GM18498 (cell line): Measurements from ENCODE around the gene FGF19.
"Not testable (repeated sequence)": the region's sequence is repeated elsewhere in the genome, so short reads cannot be mapped to it uniquely, and the experiment has no call there.

Source experiments
- ATAC-seq: cut with Tn5 transposase; IDR thresholded peaks from one replicate; pipeline ENCODE4 v1.9.1; 2021; ENCODE audit warnings: mild to moderate bottlenecking, moderate library complexity; ENCODE audit not compliant: unreplicated experiment

Gene FGF19

DNA sequence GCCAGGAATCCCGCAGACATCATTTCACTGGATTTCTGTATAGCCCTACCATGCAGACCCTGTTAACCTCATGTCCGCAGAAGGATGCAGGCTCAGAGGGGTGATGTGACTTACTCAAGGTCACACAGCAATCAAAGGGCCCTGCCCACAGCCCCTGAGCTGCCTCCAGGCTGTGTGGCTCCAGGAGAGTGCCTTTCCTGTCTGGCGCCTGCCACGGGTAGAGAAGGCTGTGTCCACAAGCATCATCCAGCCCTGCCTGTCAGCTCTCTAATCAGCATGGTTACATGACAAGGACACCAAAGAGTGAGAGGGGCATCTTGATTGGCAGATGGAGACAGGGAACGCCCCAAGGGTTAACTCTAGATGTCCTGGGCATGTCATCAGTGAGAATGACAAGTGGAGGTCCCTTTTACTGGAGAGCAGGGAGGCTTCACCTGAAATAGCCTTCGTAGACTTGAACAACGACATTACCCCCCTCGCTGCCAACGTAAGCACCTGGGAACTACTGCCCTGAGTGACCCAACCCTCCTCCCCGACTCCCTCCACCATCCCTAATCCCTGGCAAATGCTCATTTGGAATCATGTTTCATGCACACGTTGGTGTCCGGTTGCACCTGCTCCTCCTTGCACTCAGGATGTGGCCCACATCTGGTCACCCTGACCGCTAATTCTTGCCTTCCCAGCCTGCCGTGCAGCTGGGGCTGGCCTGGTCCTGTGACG, 6.9 kb downstream of the FGF19 start:
- ATAC-seq: no peak

DNA sequence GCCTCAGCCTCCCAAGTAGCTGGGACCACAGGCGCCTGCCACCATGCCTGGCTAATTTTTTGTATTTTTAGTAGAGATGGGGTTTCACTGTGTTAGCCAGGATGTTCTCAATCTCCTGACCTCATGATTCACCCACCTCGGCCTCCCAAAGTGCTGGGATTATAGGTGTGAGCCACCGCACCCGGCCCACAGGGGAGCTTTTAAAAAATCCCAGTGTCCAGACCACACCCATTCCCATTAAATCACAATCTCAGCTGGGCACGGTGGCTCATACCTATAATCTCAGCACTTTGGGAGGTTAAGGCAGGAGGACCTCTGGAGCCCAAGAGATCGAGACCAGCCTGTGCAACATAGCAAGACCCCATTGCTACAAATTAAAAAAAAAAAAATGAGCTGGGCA, 7.8 kb downstream of the FGF19 start:
- not testable (repeated sequence) for ATAC-seq

DNA sequence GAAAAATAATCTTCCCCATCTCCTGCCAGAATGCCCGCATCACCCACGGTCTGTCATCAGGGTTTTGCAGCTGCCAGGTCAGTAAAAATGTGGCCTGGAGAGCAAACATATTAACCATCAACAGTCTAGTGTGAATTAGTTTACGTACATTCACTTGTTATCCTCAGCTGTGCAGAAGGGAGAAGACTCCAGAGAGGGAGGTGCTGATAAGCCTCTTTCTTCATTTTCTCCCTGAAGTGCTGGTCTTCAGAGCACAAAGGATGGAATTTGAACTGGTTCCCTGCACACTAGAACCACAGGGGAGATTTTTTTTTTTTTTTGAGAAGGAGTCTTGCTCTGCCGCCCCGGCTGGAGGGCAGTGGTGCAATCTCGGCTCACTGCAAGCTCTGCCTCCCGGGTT, 8.2 kb downstream of the FGF19 start:
- no peak for ATAC-seq

DNA sequence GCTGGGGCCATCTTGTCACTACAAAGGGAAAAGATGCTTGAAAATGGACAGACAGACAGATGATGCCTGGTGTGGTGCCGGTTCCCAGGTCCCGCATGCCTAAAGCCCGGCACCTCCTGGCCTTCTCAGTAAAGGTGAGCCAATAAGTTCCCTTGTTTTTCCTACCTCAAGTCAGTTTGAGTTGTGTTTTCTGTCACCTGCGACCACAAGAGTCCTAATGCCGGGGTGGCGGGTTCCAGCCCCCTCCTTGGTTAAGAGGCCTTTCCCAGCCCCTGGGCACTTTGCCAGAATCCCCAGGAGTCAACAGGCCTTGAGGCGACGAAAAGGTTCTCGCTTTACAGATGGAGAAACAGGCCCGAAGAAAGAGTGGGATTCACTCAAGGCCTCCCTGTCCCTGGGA, 9.0 kb downstream of the FGF19 start:
- ATAC-seq: no peak

DNA sequence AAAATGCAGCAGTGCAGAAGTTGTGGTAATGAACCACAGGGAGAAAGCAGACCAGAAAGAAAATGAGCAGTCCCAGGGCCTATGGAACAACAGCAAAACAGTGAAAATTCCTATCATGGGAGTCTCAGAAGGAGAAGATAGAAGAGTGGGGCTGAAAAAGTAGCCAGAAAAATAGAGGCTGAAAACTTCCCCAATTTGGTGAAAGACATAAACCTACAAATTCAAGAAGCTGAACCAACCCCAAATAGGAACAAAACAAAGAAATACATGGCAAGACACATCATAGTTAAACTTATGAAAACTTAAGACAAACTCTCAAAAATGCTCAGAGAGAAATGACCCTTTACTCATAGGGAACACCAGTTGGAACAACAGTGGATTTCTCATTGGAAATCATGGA, 11.4 kb downstream of the FGF19 start:
- ATAC-seq: no peak

DNA sequence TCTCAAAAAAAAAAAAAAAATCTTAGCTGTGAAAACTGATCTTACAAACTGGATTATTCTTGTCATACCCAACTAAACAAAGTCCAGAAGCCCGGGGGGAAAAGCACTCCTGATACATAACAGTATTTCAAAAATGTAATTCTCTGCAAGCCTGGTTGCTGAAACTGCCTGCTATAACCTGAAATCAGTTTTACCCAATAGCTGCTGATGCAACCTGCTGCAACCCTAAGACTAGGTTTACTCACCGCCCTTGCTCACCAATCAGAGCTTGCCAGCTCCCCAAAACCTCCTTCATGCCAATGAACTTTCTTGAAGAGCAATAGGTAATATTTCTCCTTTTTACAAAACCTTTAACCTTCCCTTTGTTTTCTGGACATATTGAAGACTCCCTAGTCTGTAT, 12.4 kb downstream of the FGF19 start:
- no peak for ATAC-seq

DNA sequence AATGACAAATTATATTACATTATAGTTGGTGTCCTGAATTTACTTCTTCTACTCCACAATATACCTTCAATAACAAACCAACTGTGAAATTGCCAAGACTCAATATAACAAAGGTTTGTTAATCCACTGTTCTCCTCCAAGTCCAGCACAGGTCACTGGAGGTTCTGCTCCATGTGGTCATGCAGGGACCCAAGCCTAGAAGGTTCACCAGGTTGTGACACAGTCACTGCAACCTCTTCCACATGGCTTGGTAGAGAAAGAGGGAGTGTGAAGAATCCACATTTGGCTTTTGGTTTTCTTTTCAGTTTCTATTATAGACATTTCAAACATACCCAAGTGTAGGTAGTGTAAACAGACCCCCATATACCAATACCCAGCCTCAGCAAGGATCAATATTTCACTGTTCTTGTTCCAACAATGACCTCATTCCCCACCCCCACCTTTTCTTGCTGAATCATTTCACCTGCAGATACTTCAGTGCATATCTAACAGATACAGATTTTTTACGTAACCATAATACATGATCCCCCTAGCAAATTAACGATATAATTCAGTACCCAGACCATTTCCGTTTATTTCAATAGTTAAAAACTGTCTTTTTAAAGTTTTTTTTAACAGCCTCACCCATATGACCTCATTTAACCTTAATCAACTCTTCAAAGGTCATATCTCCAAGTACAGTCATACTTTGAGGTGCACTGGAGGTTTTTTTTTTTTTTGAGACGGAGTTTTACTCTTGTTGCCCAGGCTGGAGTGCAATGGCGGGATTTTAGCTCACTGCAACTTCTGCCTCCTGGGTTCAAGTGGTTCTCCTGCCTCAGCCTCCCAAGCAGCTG, 14.1 kb downstream of the FGF19 start:
- no peak for ATAC-seq

DNA sequence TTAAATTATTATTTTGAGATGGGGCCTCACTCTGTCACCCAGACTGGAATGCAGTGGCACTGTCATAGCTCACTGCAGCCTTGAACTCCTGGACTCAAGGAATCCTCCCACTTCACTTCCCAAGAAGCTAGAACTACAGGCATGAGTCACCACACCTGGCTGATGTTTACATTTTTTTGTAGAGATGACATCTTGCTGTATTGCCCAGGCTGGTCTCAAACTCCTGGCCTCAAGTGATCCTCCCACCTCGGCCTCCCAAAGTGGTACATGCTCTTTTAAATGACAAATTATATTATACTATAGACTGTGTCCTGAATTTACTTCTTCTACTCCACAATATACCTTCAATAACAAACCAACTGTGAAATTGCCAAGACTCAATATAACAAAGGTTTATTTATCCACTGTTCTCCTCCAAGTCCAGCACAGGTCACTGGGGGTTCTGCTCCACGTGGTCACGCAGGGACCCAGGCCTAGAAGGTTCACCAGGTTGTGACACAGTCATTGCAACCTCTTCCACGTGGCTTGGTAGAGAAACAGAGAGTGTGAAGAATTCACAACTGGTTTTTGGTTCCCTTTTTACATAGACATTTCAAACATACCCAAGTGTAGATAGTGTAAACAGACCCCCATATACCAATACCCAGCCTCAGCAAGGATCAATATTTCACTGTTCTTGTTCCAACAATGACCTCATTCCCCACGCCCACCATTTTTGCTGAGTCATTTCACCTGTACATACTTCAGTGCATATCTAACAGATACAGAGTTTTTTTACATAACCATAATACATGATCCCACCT, 15.7 kb downstream of the FGF19 start:
- not testable (repeated sequence) for ATAC-seq

DNA sequence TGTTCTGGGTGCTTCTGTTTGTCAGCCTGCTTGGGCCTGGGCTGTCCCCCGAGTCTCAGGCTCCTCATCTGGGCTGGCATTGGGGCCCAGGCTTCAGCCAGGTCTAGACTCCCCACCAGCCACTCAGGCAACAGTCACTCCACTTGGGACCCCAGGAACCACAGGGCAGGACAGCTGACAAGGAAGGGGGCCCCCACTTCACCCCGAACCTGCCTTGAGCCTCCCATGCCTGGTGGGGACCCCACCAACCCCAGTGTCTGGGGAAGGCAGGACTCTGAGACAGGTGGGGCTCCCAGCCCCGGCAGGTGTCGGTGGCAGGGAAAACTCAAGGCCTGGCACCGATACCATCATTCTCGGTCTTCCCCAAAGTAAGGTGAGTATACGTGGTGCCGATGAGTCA, 17.0 kb downstream of the FGF19 start:
- ATAC-seq: no peak

DNA sequence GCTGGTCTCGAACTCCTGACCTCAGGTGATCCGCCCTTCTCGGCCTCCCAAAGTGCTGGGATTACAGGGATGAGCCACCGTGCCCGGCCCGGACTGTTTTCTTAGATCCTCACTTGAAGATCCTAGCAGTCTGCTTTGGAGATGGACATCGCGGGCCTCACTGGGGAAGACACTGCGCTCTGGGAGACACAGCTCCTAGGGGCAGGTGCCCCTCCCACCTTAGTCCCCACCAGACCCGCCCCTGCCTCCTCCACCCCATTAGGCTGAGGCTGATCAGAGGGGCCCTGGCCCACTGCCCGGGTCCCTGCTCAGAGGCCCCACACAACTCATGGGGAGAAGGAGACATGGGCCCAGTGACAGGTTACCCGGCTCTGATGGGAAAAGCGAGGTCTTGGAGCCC, 17.4 kb downstream of the FGF19 start:
- no peak for ATAC-seq

DNA sequence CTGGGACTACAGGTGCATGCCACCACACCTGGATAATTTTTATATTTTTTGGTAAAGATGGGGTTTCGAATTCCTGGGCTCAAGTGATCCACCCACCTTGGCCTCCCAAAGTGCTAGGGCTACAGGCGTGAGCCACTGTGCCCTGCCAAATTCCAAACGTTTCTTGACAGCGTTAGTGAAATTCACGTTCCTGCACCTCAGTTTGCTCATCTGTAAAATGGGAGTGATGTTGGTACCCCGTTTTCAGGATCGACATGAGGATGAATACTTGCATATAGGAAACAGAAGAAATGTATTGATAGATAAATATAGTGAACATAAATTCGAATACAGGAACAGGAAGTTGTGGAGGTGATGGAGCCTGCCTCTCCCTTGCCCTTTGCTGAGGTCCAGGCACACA, 18.5 kb downstream of the FGF19 start:
- no peak for ATAC-seq

DNA sequence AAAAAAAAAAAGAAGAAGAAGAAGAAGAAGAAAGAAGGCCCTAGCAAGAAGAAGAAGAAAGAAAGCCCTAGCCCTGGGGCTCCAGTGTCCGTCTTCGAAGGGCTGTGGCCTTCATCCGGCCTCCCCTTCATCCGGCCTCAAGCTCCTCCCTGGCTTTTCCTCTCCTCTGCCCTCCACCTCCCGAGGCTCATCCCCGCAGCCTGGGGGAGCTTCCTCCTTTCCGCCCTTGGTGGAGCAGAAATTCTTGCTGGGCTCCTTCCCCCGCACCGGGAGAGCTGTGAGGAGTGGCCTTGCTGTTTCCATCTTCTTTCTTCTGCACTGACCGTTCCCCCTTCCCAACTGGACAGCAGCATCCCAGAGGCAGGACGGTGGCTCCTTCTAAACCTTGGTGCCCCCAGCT, 19.2 kb downstream of the FGF19 start:
- no peak for ATAC-seq

DNA sequence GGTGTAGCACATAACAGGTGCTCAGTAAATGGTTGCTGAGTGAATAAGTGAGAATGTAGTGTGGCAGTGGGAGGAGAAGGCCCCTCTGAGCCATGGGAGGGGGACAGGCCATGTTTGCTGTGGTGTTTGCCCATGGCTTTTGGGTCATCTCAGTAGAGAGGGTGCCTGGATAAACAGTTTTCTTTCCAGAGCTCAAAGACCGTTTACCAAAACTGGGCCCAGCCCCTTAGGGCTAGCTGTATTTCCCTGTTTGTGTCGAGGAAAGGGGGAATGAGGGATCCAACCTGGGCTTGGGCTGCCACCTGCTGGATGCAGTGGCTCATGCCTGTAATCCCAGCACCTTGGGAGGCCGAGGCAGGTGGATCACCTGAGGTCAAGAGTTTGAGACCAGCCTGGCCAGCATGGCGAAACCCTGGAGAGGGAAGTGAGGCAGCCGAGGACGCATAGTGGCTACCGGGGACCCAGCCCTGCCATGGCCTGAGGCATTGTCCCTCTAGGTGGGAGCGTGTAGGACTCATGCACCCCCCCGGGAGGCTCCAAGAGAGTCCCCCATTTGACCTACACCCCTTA, 20.0 kb downstream of the FGF19 start:
- no peak for ATAC-seq

DNA sequence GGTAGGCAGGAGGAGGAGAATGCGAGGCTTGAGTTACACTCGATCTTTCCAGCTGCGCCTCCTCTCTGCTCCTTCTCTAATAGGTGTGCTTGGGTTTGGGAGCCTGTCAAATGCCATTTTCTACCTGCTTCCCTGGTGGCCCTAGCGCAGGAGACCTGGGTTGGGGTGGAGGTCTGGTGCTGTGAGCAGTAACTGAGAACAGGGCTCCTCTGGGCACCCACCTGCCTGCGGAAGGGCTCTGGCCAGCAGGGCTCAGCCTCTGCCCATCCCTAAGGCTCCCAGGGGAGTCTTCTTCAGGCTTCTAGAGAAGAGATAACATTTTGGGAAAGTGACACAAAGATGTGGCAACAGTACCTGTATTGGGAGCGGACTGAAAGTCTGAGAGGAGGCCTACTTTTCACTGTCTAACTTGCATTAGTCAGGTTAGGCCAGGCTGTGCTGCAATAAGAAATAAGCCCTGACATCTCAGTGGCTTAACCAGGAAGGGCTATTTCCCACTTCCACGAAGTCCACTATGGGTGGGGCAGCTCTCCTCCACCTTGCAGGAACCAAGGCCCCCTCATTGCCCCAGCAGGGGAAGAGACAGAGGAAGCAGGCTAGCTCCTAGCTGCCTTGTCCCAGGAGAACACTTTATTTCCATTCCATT, 21.0 kb downstream of the FGF19 start:
- ATAC-seq: no peak

DNA sequence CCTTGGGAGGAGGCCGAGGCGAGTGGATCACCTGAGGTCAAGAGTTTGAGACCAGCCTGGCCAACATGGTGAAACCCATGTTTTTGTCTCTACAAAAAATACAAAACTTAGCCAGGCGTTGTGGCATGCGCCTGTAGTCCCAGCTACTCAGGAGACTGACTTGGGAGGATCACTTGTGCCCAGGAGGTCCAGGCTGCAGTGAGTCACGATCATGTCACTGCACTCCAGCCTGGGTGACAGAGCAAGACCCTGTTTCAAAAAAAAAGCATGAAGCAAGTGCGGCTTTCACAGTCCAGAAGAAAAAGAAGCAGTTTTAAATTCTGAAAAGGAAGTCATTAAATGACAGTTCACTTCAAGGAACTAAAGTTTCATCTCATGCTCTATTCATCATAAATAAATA, 21.6 kb downstream of the FGF19 start:
- no peak for ATAC-seq

DNA sequence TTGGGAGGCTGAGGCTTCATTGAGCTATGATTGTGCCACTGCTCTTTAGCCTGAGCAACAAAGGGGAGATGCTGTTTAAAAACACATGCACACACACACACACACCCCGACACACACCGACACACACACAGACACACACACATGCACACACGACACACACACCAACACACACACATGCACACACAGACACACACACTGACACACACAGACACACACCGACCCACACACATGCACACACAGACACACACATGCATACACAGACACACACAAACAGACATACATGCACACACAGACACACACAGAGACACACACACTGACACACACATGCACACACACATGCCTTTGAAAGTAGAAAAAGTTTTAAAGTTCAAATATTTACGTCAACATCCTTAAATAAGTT, 23.1 kb downstream of the FGF19 start:
- ATAC-seq: no peak

DNA sequence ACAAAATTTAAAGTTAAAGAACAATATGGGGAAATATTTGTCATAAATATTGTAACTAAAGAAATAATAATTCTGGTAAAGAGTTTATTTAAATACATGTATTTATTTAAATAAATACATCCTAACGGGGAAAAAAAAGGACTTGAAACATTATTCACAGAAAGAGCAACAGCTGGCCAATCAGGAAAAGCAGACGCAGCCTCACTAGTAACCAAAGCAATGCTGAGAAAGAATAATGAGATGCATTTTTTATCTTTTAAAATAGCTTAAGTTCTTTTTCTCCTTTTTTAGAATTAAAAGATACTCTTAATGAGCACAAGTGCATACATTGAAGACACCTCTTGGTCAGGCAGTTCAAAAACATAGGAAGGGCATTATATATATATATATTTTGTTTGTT, 26.1 kb downstream of the FGF19 start:
- ATAC-seq: no peak

DNA sequence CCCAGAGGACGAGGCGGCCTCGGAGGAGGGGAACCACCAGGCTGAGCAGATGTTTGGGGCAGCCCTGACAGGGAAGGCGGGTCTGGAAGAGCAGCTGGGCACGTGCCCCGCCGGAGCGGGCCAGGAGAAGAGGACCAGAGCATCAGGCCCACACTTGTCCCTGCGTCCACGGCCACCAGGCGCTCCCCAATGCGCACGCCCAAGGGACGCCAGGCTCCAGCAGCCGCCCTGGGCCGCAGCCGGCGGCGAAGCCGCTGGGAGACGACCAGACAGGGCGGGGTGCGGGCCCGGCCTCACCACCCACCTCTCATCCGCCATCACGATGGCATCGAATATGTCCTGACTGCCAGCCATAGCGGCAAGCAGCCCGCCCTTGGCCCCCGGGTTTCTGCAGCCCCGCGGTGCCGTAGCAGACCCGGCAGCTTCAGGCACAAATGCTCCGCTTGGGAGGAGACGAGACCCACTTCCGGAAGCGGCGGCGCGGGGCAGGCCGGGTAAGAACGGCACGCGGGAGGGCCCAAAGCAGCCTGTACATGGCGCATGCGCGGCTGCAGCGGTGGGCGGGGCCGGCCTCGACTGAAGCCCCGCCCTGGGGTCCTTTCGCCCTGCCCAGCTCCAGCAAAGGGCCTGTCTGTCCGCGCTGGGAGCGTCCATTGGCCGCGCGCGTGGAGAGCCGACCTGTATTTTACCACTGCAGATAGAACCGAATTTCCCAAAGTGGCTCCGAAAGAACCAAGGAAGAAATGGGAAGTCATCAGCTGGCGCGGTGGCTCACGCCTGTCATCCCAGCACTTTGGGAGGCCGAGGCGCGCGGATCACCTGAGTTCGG, 28.7 kb downstream of the FGF19 start, which contains the start of gene LTO1:
TSS of gene LTO1 (minus strand) at position 468 of the 829 bp plus-strand sequence. CDS start at position 354, 114 bp downstream.
- peak; percentile 88 for ATAC-seq

DNA sequence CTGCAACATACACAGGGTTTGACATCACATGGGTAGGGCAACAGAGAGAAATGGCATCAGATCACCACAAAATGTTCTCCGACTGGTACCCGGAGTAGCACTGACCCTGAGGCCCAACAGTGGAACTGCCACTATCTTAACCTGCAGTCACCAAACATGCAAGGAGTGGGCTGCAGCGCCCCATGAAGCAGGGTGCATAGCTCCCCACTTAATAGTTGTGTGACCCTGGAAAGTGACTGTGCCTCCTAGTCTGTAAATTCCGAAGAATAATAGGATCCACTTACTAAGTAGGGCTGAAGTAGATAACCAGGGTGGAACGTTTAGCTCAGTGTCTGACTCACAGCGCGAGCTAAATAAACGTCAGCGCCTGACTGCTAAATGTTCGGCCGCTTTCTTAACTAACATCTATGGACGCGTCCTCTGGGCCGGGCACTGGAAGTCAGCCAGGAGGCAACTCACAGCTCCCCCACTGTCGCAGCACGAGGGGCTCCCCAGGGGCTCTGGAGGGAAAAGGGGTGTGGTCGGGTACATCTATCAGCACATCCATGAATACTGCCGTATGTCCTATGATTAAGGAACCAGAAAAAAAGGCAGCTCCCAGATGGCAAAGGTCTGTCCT, 29.4 kb downstream of the FGF19 start:
- ATAC-seq: no peak
